Breast epithelium (tissue), 4 donors: ENCODE data around the gene OR10J4. TPM values are rescaled to one million over a fixed set of nuclear protein-coding genes. Genes with fewer than 3 reads are reported as not detected.

ENCODE experiments used
- DNase-seq, 2 donors: peaks; one replicate each; pipeline ENCODE4 v3.0.0-alpha.2; 2019; ENCODE audit warnings: low spot score in 2 of 2
- H3K27ac ChIP-seq, 2 donors: fragments of 200-600 bp; sonication (generic) in 1 of 2; one replicate each; pipeline ENCODE4 v1.5.1; 2016 to 2019; ENCODE audit warnings: mild to moderate bottlenecking in 1 of 2
- H3K27me3 ChIP-seq, 2 donors: fragments of 200-600 bp; sonication (generic) in 1 of 2; one replicate each; pipeline versions ENCODE4 v1.5.1 to v1.6.0; 2017 to 2019; ENCODE audit warnings: control low read depth in 1 of 2, mild to moderate bottlenecking in 1 of 2
- H3K36me3 ChIP-seq: fragments of 200-600 bp; one replicate; pipeline ENCODE4 v1.5.1; 2019
- H3K4me1 ChIP-seq, 2 donors: fragments of 200-600 bp; sonication (generic); one replicate each; pipeline ENCODE4 v1.5.1; 2016 to 2019; ENCODE audit warnings: control low read depth in 1 of 2
- H3K4me3 ChIP-seq, 3 donors: fragments of 200-600 bp; sonication (generic); 1 replicate in 2 of 3; 2 replicates in 1 of 3; pipeline ENCODE4 v1.5.1; 2016 to 2019; ENCODE audit warnings: mild to moderate bottlenecking in 3 of 3, moderate library complexity in 2 of 3
- H3K9me3 ChIP-seq, 2 donors: fragments of 200-600 bp; sonication (generic) in 1 of 2; one replicate each; pipeline ENCODE4 v1.5.1; 2016 to 2019; ENCODE audit warnings: control low read depth in 1 of 2
- POLR2A ChIP-seq: fragments of 450-650 bp; IDR thresholded peaks from one replicate; pipeline ENCODE4 v1.6.1; 2016; ENCODE audit warnings: antibody characterized with exemption, mild to moderate bottlenecking, moderate library complexity
- POLR2AphosphoS5 ChIP-seq, 3 donors: sonication (generic); formaldehyde crosslinking; IDR thresholded peaks; one replicate each; pipeline ENCODE4 v1.6.1; 2017; ENCODE audit warnings: antibody characterized with exemption in 3 of 3
- intact Hi-C: fragments of 100-400 bp; cut with DNase I; formaldehyde crosslinking; loops from one replicate; pipeline ENCODE4 v1.15.1; 2023; ENCODE audit warnings: low total_unique reads
- total RNA-seq, 3 donors: library from RNA; depleted of rRNA; stranded (reverse); fragments of >200 nt; gene quantifications; one replicate each; pipeline ENCODE4 v1.1.0, GENCODE V29; 2016
- TF ChIP-seq, protein P1 (sequence below), 3 donors: fragments of 450-650 bp; IDR thresholded peaks; one replicate each; pipeline ENCODE4 v1.5.1; 2016 to 2017; ENCODE audit warnings: antibody characterized with exemption in 3 of 3, mild to moderate bottlenecking in 3 of 3, moderate library complexity in 3 of 3

The OR10J4 gene
- total RNA-seq, 3 donors from 2014 or later: not detected

DNA sequence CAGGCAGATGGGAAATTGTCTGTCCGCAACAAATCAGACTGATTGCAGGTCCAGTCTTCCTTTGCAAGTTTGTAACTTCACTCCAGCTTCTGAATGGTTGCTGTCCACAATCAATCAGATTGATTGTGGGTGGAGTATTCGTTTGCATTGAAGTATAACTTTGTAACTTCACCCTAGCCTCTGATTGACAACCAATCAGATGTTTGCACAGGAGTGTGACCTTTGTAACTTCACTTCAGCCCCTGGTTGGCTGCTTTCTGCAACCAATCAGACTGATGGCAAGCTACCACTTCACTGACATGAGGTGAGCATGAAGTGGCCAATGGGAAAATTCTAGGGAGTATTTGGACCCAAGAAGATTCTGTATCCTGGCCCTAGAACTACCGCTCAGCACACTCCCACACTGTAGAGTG lies 33.2 kb downstream of the OR10J4 start:
- Histone ChIP-seq H3K4me3 (no peak overlapping the region), H3K27ac (no peak overlapping the region), H3K36me3 (no peaks in the 10 kb centered on the region), H3K9me3 (peaks cover 0 to 18% of the 10 kb centered on the region in 2 donors), H3K4me1 (no peaks in the 10 kb centered on the region), H3K27me3 (no peaks in the 10 kb centered on the region)
- TF ChIP-seq, protein P1, sequence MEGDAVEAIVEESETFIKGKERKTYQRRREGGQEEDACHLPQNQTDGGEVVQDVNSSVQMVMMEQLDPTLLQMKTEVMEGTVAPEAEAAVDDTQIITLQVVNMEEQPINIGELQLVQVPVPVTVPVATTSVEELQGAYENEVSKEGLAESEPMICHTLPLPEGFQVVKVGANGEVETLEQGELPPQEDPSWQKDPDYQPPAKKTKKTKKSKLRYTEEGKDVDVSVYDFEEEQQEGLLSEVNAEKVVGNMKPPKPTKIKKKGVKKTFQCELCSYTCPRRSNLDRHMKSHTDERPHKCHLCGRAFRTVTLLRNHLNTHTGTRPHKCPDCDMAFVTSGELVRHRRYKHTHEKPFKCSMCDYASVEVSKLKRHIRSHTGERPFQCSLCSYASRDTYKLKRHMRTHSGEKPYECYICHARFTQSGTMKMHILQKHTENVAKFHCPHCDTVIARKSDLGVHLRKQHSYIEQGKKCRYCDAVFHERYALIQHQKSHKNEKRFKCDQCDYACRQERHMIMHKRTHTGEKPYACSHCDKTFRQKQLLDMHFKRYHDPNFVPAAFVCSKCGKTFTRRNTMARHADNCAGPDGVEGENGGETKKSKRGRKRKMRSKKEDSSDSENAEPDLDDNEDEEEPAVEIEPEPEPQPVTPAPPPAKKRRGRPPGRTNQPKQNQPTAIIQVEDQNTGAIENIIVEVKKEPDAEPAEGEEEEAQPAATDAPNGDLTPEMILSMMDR (IDR thresholded peaks at IDR 0.05): no peak
- TF ChIP-seq POLR2A (no peak), POLR2AphosphoS5 (IDR thresholded peaks at IDR 0.05) (no peak)
- DNase-seq: no peak
- intact Hi-C loops: no loop called here

DNA sequence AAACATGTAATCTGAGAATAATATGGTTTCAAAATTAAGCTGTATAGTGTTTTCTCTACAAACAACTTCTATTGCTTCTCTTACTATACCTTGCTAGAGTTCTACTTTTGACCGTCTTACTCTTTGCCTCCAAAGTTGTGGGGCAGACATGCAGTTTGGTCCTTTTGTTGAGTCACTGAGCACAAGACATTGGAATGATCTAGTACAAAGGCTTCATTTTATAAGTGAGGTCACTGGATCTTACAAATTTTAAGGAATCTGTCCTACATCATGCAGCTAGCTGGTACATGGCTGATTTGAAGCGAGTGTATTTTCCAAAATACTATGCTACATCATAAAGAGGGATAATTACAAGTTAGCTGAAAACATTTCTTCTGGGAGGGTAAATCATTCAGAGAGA lies 36.3 kb downstream of the OR10J4 start:
- intact Hi-C loops: no loop called here
- Histone ChIP-seq H3K9me3 (no peaks in the 10 kb centered on the region), H3K4me1 (no peaks in the 10 kb centered on the region), H3K4me3 (no peak overlapping the region), H3K27ac (no peak overlapping the region), H3K36me3 (no peaks in the 10 kb centered on the region), H3K27me3 (no peaks in the 10 kb centered on the region)
- no peak for DNase-seq
- TF ChIP-seq POLR2A: no peak
- TF ChIP-seq, protein P1 (IDR thresholded peaks at IDR 0.05): no peak
- TF ChIP-seq POLR2AphosphoS5 (IDR thresholded peaks at IDR 0.05): no peak

DNA sequence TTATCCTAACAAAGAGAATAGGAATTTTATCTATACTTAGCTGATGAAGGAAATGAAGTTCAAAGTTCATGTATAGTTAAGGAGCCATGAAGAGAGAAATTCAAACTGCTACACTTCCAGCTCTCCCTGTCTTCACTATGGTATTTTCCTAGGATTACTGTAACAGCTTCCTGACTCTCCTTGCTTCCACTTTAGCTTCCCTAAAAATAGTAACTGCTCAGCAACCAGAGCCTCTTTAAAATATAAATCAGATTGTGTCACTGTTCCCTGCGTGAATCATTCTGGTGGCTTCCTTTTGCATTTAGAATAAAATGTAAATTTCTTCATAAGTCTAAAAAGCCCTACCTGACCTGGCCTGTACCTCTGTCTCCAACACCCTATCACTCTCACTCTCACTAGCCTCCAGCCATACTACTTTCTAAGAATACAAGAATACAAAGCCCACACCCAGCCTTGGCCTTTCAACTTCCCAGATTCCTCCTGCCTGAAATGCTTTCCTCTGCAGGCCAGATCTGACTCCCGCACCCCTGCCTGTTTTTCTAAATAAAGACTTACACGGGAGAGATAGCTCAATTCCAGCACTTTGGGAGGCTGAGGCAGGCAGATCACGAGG lies 38.0 kb downstream of the OR10J4 start:
- TF ChIP-seq POLR2A: no peak
- TF ChIP-seq POLR2AphosphoS5 (IDR thresholded peaks at IDR 0.05): no peak
- TF ChIP-seq, protein P1 (IDR thresholded peaks at IDR 0.05): no peak
- H3K27me3 ChIP-seq: no peaks in the 10 kb centered on the region
- H3K4me1 ChIP-seq: no peaks in the 10 kb centered on the region
- H3K9me3 ChIP-seq: no peaks in the 10 kb centered on the region
- H3K27ac ChIP-seq: no peak overlapping the region
- H3K4me3 ChIP-seq: no peak overlapping the region
- intact Hi-C loops: no loop called here
- no peak for DNase-seq
- H3K36me3 ChIP-seq: no peaks in the 10 kb centered on the region

DNA sequence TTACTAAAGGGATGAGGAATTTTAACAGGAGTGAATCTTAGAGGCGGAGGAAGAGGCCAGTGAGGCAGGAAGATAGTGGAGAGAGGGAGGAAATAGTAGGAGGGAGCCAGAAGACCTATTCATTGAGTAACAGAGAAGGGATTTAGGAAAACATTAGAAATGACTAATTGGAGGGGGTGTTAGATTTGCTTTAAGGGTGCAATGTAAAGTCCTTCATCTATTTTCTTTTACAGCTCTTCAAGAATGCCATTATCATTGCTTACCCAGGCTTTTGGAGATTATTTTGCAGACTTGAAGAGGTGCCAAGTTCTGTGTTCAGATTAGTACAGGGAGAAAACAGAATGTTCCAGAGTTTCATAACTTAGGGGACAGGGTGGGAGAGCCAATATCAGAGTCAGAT lies 41.3 kb downstream of the OR10J4 start:
- H3K27me3 ChIP-seq: no peaks in the 10 kb centered on the region
- intact Hi-C loops: no loop called here
- H3K4me3 ChIP-seq: no peak overlapping the region
- DNase-seq: no peak
- H3K36me3 ChIP-seq: no peaks in the 10 kb centered on the region
- no peaks in the 10 kb centered on the region for H3K9me3 ChIP-seq
- no peaks in the 10 kb centered on the region for H3K4me1 ChIP-seq
- TF ChIP-seq POLR2A (no peak), POLR2AphosphoS5 (IDR thresholded peaks at IDR 0.05) (no peak)
- TF ChIP-seq, protein P1 (IDR thresholded peaks at IDR 0.05): no peak
- no peak overlapping the region for H3K27ac ChIP-seq

DNA sequence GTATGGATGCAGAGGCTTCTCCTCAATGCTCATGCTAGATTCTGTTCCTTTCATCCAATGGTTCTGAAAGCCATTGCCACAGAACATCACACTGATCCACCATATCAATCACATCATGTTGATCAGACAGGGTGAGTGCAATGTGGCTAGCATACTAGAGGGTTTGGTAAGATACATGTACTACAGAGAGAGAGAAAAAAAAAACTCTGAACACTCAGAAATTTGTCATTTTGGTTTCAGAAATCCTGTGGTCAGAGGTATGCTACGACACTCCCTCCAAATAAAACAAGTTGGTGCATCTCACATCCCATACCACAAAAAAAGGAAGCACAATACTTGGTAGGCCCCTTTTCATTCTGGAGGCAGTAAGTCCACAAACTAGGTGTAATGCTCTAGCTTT lies 42.9 kb downstream of the OR10J4 start:
- Histone ChIP-seq H3K27ac (no peak overlapping the region), H3K27me3 (no peaks in the 10 kb centered on the region), H3K36me3 (no peaks in the 10 kb centered on the region), H3K9me3 (no peaks in the 10 kb centered on the region), H3K4me1 (no peaks in the 10 kb centered on the region), H3K4me3 (no peak overlapping the region)
- no peak for DNase-seq
- intact Hi-C loops: no loop called here
- TF ChIP-seq, protein P1 (IDR thresholded peaks at IDR 0.05): no peak
- TF ChIP-seq POLR2AphosphoS5 (IDR thresholded peaks at IDR 0.05): no peak
- TF ChIP-seq POLR2A: no peak

Other genes starting within 250 kb of the OR10J4 start
- 10 to 100 TPM; 32.3 to 83.2 (median 81.9) TPM for gene ACKR1, start 227.3 kb upstream of the OR10J4 start, total RNA-seq
- 1 to 10 TPM in 2 of 3 donors, under 1 TPM in 1; 0.66 to 5.1 (median 2.0) TPM for gene FCER1A, start 129.9 kb upstream of the OR10J4 start, total RNA-seq
- gene OR10J1, start 7.5 kb downstream of the OR10J4 start, total RNA-seq: not detected
- gene OR10J5, start 103.8 kb downstream of the OR10J4 start, total RNA-seq: not detected
- not detected for gene APCS, start 155.6 kb downstream of the OR10J4 start, total RNA-seq